Astrocyte (in vitro differentiated cells and primary cell): ENCODE measurements around the gene ARHGAP40.
"Not testable (repeated sequence)": the region's sequence is repeated elsewhere in the genome, so short reads cannot be mapped to it uniquely, and the experiment has no call there.

Experiments used
- CTCF ChIP-seq: IDR thresholded peaks from 2 replicates; pipeline ENCODE4 v1.5.1; 2011; ENCODE audit warnings: low read depth, mild to moderate bottlenecking, inconsistent platforms, low read length, moderate library complexity; ENCODE audit not compliant: insufficient read depth
- EZH2 ChIP-seq: IDR thresholded peaks from 2 replicates; pipeline ENCODE4 v1.6.1; 2012; ENCODE audit warnings: mild to moderate bottlenecking, low read length, inconsistent platforms; ENCODE audit not compliant: insufficient read depth

- TF ChIP-seq CTCF, EZH2: not testable (repeated sequence)
Observed at GRCh38 chr20:38595886-38596285, 5.7 kb upstream of the ARHGAP40 start.
